HG03521 (cell line): ENCODE measurements around the gene RFX2.
"Not testable (repeated sequence)": the region's sequence is repeated elsewhere in the genome, so short reads cannot be mapped to it uniquely, and the experiment has no call there.

Experiments used
- ATAC-seq: cut with Tn5 transposase; IDR thresholded peaks from one replicate; pipeline ENCODE4 v1.9.1; 2021; ENCODE audit warnings: mild to moderate bottlenecking, moderate library complexity; ENCODE audit not compliant: unreplicated experiment

RFX2 gene

DNA sequence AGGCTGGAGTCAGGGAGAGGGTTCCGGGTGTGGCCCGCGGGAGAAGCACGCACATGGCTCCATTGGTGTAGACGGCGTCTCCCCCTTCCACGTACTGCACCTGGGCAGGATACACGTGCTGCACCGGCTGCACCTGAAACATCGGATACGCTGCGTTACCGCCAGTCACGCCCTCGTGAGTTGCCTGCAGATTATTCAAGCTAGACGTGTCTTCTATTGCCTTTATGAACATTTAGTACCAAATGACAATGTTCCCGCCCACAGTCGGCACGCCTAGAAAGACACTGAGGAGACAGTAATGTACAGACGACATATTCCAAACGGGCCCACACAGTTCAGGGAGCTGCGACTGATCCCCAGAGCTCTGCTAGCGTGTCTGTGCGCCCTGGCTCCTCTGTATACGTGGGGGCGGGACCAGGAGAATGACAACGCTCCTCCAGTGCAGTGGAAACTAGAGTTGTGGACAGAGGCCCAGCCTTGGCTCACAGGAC lies 68.3 kb downstream of the RFX2 start:
- no peak for ATAC-seq

DNA sequence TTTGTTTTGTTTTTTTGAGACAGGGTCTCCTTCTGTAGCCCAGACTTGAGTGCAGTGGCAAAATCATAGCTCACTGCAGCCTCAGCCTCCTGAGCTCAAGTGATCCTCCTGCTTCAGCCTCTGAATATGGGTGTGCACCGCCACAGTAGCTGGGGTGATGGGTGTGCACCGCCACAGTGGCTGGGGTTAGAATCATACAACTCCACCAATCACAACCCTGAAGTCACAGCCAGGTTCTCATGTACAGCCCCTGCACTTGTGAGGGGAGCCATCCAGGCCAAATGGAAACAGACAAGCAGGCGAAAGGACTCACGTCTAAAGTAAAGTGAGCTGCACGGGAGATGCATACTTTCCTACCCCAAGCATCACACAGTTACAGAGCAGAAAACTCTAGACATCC lies 69.2 kb downstream of the RFX2 start:
- no peak for ATAC-seq

DNA sequence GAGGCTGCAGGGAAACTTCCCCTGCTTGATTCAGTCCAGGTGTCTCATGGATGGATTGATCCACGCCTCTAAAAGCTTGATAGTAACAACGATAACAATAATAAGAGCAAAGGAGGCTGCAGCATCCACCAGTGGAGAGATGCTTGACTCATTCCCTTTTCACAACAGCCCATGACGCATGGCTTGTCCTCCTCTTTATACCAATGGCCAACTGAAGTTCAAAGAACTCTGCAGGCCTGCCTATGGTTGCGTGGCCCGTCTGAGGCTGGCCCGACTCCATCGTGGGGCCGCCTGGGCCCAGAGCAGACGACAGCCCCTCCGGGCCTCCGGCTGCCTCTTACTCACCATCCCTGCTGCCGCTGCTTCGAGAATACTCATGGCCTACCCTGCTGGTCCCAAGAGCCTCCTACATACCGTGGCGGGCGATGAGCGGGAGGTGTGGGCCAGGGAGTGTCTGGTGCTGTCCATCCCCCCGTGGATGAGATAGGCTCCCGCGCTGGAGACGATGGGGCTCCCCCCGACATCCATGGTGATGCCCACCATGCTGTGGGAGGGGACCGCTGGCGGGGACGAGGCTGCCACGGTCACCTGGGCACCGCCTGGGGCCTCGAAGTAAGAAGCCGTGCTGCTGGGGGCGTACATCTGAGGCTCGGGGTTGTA lies 70.6 kb downstream of the RFX2 start:
- ATAC-seq, result no peak

DNA sequence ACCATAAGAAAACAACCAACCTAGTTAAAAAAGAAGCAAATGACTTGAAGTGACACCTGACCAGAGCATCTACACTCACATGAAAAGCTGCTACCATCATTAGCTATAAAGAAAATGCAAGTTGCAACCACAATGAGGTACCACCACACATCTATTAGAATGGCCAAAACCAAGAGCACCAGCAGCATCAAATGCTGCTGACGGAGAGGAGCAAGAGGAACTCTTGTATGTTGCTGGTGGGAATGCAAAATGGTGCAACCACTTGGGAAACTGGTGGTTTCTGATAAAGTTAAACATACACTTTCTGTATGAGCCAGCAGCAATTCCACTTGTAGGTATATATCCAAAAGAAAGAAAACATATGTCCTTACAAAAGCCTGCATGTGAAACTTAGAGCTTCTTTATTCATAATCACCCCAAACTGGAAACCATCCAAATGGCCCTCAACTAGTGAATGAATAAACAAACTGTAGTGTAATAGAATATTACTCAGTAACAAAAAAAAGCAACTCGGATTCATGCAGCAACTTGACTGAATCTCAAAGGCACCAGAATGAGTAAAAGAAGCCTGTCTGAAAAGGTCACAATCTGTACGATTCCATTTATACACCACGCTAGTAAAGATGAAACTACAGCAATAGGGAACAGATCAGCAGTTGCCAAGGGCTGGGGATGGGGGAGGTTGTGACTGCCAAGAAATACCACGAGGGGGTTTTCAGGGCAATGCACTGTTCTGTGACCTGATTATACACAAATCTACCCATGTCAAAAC lies 71.5 kb downstream of the RFX2 start:
- ATAC-seq, result no peak

DNA sequence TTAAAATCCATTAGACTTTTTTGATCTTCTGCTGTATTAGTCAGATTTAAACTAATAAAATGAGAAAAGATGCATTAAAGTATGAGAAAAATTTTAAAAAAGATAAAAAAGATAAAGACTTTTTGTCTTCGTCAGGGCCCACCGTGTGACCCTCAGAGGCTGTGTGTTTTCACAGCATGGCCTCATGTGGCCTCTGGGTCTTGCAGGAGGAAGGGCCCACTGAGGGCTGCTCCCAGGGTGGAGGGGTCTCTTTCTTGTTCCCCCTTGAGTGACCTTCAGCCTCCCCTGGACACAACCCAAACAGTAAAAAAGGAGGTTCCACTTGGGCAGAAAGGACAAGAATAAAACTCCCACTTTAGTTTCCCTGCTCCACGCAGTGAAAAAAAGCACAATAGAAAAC lies 75.3 kb downstream of the RFX2 start:
- ATAC-seq, result no peak

DNA sequence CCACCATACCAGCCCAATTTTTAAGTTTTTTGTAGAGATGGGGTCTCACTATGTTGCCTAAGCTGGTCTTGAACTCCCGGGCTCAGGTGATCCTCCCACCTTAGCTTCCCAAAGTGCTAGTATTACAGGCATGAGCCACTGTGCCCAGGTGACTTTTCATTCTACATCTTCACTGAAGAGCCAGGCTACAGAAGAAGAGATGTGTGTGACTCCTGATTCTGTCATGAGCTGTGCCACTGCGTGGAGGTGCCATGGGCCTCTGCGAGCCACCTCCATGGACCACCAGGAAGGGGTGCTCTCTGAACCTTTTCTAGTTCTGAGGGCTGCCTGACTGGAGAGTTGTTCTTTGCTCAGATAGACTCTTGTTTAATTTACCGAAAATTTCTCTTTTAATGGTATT lies 75.8 kb downstream of the RFX2 start:
- no peak for ATAC-seq

DNA sequence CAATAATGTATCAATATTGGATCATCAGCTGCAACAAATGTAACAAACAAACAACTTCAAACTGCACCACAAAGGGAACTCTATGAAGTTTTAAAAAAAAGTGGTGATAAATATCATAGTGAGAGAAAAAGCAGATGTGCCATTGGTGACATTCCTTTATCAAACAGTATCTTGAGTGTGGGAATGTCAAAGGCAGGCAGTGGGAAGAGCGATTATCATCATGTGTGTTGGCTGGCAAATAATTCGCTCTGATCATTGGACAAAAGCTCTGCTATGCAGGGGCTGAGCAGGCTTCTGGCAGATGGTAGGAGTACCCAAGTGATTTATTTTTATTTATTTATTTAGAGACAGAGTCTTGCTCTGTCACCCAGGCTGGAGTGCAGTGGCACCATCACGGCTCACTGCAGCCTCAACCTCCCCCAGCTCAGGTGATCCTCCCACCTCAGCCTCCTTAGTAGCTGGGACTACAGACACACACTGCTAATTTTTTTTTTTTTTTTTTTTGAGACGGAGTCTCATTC lies 76.5 kb downstream of the RFX2 start:
- no peak for ATAC-seq

DNA sequence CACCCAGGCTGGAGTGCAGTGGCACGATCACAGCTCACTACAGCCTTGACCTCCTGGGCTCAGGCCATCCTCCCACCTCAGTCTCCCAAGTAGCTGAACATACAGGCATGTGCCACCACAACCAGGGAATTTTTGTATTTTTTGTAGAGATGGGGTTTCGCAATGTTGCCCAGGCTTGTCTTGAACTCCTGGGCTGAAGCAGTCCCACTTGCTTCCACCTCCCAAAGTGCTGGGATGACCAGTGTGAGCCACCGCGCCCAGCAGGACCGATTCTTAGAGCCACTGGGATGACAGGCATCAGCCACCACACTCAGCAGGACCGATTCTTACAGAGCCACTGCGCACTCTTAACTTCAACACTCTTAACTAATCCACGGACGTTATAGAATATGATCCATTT lies 77.5 kb downstream of the RFX2 start:
- ATAC-seq, result no peak

DNA sequence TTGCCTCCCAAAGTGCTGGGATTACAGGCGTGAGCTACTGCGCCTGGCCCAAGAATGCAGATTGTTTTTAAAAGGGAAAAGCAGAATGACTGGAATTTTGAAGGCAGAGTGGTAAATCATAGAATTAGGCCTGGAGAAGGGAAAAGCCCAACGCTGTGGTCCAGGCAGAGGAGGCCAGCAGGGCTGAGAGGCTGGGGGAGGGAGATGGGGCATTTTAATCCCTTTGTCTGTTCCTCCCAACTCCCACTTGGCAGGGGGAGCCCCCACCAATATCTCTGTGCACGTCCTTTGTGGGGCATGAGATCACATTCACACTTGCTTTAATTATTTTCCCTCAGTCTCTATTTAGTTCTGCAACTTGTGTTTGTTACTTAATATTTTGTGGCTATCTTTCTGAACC lies 77.9 kb downstream of the RFX2 start:
- no peak for ATAC-seq

DNA sequence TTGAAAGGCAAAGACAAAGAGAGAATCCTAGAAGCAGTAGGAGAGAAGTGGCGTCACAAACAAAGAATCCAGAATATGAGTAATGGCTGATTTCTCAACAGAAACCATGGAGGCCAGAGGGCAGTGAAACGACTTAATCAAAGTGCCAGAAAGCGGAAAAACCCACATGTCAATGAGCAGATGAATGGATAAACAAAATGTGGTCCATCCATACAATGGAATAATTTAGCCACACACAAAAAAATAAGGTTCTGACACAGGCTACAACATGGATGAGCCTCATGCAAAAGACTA lies 80.1 kb downstream of the RFX2 start:
- ATAC-seq, result no peak

DNA sequence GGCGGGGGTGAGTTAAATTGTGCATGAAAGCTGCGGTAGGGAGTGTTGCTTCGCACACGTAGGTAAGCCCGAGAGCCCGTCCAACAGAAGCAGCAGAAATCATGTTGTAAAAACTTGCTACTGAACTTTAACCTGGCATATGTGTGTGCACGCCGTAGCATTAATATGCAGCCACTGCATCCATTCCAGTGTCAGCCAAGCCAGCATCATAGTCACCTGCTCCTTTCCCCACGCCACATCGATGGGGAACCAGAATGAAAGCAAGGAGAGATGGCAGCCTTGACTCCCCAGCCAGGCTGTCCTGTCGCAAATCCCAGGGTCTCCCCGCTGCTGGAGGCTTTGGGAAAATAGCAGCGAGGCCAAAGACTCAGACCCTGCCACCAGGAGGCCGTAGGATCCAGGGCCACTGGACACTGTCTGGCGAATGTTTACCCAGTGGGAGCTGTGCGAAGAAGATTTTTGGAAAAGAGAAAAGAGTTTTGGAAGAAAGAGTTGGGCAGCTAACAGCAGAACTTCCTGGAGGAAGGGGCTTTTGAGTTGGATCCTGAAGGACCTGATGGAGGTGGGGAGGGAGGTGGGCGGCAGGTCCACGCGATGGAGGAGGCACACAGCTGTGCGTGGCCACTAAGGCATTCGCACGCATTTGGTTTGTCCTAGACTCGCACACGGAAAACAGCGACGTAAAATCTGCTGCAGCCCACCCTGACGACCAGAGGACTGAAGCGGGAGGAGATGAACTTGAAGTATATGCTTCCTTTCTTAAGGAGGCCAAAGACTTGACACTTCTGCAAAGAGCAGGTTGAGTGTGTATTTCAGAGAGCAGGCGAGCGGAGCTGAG lies 83.7 kb downstream of the RFX2 start:
- ATAC-seq, result no peak

DNA sequence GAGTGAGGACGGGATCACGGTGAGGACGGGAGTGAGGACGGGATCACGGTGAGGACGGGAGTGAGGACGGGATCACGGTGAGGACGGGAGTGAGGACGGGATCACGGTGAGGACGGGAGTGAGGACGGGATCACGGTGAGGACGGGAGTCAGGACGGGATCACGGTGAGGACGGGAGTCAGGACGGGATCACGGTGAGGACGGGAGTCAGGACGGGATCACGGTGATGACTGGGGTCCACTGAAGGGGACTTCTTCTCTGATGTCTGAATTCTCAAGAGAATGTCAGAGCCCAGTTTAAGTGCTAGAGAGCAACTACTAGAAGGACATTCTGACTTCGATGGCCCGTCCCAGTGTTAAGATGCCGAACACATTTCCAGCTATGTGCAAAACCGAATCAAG lies 85.5 kb downstream of the RFX2 start:
- not testable (repeated sequence) for ATAC-seq

DNA sequence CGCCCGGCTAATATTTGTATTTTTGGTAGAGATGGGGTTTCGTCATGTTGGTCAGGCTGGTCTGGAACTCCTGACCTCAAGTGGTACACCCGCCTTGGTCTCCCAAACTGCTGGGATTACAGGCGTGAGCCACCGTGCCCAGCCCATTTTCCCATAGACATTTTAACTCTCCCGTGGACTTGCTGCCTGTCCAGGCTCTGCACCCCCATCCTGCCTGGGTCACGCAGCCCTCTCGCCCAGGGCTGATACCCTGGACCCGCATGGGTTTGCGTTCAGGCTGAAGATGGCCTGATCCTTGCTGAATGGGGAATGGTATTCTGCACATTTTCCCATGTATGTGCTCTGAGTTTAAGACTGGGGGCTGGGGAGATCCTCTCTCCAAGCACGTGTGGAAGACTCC lies 86.4 kb downstream of the RFX2 start:
- no peak for ATAC-seq

DNA sequence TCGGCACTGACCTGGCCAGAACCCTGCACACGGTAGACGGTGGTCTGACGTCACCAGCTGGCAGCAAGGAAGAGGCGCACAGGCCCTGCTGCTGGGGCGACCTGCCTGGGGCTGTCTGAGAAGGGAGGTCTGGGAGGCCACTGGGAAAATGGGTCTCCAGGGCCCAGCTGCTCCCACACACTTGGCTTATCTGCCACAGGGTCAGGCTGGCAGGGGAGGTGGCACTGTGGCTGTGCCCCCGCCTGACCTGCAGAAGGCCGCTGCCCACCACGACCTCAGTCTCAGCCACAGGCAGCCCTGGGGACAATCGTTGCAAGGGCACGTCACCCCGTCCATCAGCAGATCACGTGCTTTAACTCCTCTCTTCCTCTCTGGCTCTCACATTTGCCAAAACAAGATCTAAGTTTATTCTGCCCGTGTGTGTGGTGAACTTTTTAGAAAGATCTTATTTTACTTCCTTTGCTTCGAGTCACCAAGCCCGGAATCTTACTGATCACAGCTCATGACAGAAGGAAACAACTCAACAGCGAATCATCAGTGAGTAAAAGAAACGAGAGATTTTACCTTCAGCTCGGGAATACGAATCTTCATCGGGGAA lies 87.1 kb downstream of the RFX2 start:
- ATAC-seq, result no peak

DNA sequence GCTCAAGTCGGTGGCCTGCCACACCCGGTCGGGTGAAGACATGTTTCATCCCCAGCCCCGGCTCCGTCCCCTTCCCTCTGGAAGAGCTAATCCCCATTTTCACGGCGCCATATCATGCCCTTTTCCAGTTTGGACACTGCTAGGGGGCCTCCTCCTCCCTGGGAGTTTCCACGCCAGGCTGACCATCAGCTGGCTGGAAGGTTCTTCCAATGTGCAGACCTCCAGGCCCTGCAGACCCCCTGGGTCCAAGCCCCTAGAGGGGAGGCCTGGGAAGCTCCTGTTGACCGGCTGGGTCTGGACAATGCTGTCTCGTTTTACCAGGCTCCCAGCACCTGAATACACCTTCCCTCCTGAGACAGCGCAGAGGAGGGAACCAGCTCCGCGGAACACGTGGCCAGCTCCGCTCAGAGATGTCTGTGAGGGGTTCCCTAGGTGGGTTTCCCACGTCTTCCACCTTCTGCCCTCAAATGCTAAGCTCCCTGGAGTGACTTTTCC lies 87.7 kb downstream of the RFX2 start:
- ATAC-seq, result no peak

DNA sequence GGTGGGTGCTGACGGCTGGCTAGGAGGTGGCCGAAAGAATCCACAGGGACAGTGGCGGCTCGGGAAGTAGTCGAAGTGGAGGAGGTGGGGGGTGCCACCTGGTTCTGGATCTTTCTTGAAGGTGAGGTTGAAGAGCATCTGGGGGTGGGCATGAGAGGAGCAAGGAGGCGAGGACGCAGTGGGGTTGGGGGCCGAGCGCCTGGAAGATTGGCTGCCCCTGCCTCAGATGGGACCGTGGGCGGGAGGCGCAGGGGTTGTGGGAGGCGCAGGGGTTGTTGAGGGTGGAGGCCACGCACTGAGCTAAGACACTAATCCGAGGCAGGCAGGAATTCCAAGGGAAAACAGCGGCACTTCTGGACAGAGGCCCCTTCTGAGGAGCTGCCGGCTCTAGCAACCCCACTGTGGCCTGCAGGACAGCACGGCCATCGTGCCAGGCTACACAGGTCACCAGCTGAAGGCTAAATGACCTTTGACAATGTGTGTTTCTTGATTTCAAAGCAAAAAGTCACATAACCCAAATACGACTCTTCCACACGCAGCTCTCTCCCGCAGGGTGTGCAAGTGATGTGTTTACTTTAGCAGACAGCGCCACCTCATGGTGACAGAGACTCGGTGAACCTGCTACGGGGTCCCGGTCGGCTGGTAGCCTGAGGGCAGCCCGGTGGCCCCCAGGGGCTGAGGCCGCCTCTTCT lies 88.3 kb downstream of the RFX2 start:
- no peak for ATAC-seq

DNA sequence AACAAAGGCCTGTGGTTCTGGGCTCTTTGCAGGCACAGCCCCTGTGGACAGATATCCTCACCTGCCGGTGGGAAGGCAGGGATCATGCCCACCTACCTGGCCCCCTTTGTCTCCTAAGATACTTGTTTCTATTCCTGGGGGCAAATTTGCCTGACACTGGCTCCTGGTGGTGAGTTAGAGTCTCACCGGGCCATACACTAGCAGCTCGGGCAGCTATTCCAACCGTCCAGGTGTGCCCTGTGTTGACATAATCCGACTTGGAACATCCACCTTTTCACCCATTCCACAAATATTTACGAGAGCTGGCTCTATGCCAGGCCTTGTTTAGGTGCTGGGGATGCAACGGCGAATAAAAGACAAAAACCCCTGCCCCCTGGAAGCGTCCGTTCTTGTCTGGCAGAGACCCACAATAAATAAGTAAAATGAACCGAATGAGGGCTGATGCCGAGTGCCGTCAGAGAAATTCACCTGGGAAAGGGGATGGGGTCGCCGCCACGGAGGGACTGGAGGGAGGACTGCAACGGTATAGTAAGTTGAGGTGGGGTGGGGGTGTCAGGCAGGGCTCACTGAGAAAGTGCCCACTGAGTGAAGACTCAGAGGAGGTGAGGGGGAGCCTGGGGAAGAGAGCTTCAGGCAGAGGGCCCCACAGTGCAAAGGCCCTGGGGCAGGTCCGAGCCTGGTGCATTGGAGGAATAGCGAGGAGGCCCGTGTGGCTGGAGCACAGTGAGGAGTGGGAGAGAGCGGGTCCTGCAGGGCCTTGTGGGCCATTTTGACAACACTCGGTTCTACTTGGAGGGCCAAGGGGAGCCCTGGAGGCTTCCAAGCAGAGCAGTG lies 89.1 kb downstream of the RFX2 start:
- no peak for ATAC-seq

DNA sequence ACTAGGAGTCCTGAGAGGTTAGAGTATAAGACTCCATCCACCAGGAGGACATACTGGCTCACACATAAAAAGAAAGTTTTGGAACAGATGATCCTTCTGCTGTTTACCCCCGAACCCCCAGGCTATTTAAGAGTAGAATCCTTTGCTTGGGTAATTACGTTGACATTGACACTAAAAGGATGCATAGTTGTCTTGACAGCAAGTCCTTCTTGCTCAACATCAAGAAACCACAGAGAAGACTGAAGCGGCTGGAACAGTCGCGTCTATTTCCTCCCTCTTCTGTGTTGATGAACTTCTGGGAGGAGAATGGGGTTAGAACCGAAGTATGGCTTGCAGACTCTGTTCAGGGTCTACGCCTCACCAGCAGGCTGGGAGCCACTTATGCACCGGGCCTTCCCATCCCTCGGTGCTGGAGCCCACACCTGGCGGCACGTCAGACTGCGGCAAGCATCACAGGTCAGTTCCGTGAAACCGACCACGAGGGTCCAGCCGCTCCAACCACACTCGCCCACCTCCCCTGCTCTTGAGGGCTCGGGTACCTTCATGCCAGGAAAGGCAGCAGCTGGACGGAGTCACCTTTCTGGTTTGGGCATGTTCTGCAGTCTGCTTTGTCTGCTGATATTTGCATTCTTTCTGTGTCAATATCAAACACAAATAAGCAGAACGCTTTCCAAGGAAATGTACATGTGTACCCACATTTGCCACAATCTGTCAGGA lies 90.0 kb downstream of the RFX2 start:
- ATAC-seq, result no peak

DNA sequence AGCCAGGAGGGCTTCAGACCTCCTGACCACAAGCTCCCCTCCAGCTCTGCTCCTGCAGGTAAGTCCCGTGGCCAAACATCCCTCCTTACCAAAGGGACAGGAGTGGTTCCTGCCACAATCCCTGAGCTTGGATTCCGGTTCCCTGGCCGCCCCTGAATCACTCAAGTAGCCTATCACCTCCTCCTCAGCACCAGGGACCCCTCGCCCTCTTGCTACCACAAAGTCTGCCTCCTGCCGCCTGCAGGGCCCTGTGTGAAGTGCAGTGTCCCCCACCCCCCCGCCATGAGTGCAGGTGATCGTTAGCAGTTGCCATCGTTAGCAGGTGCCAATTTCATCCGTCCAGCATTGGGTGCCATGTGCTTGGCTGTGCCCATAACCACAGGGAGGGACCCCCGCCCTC lies 91.5 kb downstream of the RFX2 start:
- ATAC-seq, result no peak
